GM06990 (cell line): ENCODE data around the gene CLN3.

Source experiments
- DNase-seq: peaks from one replicate; pipeline ENCODE4 v3.0.0-alpha.2; 2011; ENCODE audit not compliant: insufficient read length; ENCODE audit errors: extremely low read depth
- H3K27me3 ChIP-seq: replicated peaks from 2 replicates; pipeline ENCODE4 v1.6.0; 2011; ENCODE audit warnings: low read length; ENCODE audit not compliant: control insufficient read depth, insufficient read depth
- H3K36me3 ChIP-seq: 2 replicates; pipeline ENCODE4 v1.5.1; 2011; ENCODE audit warnings: low read length; ENCODE audit not compliant: control insufficient read depth, insufficient read depth
- H3K4me3 ChIP-seq: replicated peaks from 2 replicates; pipeline ENCODE4 v1.5.1; 2011; ENCODE audit warnings: low read depth, mild to moderate bottlenecking, control low read depth, low read length
- CTCF ChIP-seq: IDR thresholded peaks from 2 replicates; pipeline ENCODE4 v1.5.1; 2011; ENCODE audit warnings: low read length, control low read depth, mild to moderate bottlenecking, inconsistent platforms; ENCODE audit not compliant: insufficient read depth, poor library complexity, severe bottlenecking

The CLN3 gene

GRCh38 chr16:28499854-28500253 lies 8.0 kb upstream of the CLN3 start:
- no peak for DNase-seq
- TF ChIP-seq CTCF: no peak
- no peaks in the 10 kb centered on the region for H3K36me3 ChIP-seq
- no peak overlapping the region for H3K4me3 ChIP-seq
- no peaks in the 10 kb centered on the region for H3K27me3 ChIP-seq

GRCh38 chr16:28498666-28499381 lies 7.0 kb upstream of the CLN3 start:
- TF ChIP-seq CTCF: no peak
- Histone ChIP-seq H3K27me3 (no peaks in the 10 kb centered on the region), H3K36me3 (no peaks in the 10 kb centered on the region), H3K4me3 (no peak overlapping the region)
- no peak for DNase-seq

GRCh38 chr16:28497861-28498599 lies 6.2 kb upstream of the CLN3 start:
- no peak for TF ChIP-seq CTCF
- H3K4me3 ChIP-seq: no peak overlapping the region
- H3K36me3 ChIP-seq: no peaks in the 10 kb centered on the region
- no peak for DNase-seq
- no peaks in the 10 kb centered on the region for H3K27me3 ChIP-seq

GRCh38 chr16:28497386-28497785 lies 5.5 kb upstream of the CLN3 start:
- H3K4me3 ChIP-seq: no peak overlapping the region
- H3K36me3 ChIP-seq: no peaks in the 10 kb centered on the region
- no peak for DNase-seq
- TF ChIP-seq CTCF: no peak
- no peaks in the 10 kb centered on the region for H3K27me3 ChIP-seq

- Histone ChIP-seq H3K36me3 (no peaks in the 10 kb centered on the region), H3K4me3 (no peak overlapping the region), H3K27me3 (no peaks in the 10 kb centered on the region)
- no peak for TF ChIP-seq CTCF
- no peak for DNase-seq
Observed at GRCh38 chr16:28496844-28497243, 5.0 kb upstream of the CLN3 start.
